Measurements from ENCODE around the gene HLA-DQB2.

DNA sequence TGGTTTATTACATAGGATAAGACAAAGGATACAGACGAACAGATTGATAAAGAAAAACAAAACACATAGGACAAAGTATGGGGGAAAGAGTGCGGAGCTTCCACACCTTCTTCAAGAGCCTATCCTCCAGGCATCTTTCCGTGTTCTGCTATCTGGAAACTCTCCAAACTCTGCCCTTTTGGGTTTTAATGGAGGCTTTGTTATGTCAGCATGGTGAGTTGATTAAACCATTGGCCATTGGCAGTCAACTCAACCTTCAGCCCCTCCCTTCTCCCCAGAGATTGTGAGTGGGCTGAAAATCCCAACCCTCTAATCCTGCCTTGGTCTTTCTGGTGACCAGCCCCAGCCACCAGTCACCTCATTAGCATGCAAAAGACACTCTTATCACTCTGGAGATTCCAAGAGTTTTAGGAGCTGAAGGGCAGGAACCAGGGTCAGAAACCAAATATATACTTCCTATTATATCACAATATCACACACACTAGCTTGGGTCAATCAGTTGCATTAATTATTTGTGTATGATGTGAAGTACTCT, 29.6 kb upstream of the HLA-DQB2 start:
- TF ChIP-seq, protein P1, sequence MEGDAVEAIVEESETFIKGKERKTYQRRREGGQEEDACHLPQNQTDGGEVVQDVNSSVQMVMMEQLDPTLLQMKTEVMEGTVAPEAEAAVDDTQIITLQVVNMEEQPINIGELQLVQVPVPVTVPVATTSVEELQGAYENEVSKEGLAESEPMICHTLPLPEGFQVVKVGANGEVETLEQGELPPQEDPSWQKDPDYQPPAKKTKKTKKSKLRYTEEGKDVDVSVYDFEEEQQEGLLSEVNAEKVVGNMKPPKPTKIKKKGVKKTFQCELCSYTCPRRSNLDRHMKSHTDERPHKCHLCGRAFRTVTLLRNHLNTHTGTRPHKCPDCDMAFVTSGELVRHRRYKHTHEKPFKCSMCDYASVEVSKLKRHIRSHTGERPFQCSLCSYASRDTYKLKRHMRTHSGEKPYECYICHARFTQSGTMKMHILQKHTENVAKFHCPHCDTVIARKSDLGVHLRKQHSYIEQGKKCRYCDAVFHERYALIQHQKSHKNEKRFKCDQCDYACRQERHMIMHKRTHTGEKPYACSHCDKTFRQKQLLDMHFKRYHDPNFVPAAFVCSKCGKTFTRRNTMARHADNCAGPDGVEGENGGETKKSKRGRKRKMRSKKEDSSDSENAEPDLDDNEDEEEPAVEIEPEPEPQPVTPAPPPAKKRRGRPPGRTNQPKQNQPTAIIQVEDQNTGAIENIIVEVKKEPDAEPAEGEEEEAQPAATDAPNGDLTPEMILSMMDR (conservative IDR thresholded peaks at IDR 0.05; ENCODE audit: low read length), result no peak
- no peak for TF ChIP-seq EZH2phosphoT487 (IDR thresholded peaks at IDR 0.05; ENCODE audit: borderline replicate concordance, low read depth, low read length)
